ENCODE data around the gene CFAP298. TPM values are rescaled to one million over a fixed set of nuclear protein-coding genes. Genes with fewer than 3 reads are reported as not detected.
"Not testable (repeated sequence)": the region's sequence is repeated elsewhere in the genome, so short reads cannot be mapped to it uniquely, and the experiment has no call there.

Gene CFAP298, protein sequence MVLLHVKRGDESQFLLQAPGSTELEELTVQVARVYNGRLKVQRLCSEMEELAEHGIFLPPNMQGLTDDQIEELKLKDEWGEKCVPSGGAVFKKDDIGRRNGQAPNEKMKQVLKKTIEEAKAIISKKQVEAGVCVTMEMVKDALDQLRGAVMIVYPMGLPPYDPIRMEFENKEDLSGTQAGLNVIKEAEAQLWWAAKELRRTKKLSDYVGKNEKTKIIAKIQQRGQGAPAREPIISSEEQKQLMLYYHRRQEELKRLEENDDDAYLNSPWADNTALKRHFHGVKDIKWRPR
- 3.3 TPM for total RNA-seq

- Histone ChIP-seq H3K27me3 (ENCODE audit: insufficient read depth, low read length) (no peaks in the 10 kb centered on the region), H3K4me3 (ENCODE audit: low read length) (peak within 1 kb of the TSS; percentile 76), H3K9me3 (ENCODE audit: low read depth, low read length) (no peaks in the 10 kb centered on the region), H3K4me1 (ENCODE audit: insufficient read depth, low read length) (peaks cover 21% of the 10 kb centered on the region)
Measured at GRCh38 chr21:32612075-32612998, at the start of gene CFAP298. CFAP298 (minus strand) TSS chr21:32612377; CDS start chr21:32612243, 134 bp downstream.

DNA sequence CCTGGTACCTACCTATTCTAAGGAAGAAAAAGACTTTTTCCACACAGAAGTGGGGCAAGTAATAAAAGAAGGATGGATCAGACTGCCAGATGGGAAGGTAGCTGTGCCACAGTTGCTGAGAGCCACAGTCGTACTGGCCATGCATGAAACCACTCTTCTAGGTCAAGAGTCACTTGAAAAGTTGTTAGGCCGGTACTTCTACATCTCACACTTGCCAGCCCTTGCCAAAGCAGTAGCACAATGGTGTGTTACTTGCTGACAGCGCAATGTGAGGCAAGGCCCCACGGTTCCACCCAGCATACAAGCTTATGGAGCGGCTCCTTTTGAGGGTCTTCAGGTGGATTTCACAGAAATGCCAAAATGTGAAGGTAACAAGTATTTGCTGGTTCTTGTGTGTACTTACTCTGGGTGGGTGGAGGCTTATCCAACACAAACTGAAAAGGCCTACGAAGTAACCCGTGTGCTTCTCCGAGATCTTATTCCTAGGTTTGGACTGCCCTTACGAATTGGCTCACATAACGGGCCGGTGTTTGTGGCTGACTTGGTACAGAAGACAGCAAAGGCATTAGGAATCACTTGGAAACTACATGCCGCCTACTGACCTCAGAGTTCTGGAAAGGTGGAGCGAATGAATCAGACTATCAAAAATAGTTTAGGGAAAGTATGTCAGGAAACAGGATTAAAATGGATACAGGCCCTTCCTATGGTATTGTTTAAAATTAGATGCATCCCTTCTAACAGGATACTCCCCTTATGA, 49.0 kb upstream of the CFAP298 start:
- not testable (repeated sequence) for H3K27me3 ChIP-seq (ENCODE audit: insufficient read depth, low read length); H3K4me3 ChIP-seq (ENCODE audit: low read length); H3K4me1 ChIP-seq (ENCODE audit: insufficient read depth, low read length)
- H3K9me3 ChIP-seq (ENCODE audit: low read depth, low read length), result peaks cover 28% of the 10 kb centered on the region

- Histone ChIP-seq H3K27me3 (ENCODE audit: insufficient read depth, low read length) (no peaks in the 10 kb centered on the region), H3K4me3 (ENCODE audit: low read length) (no peak overlapping the region), H3K4me1 (ENCODE audit: insufficient read depth, low read length) (no peaks in the 10 kb centered on the region), H3K9me3 (ENCODE audit: low read depth, low read length) (peaks cover 1% of the 10 kb centered on the region)
Measured at GRCh38 chr21:32658524-32658923, 46.3 kb upstream of the CFAP298 start.

DNA sequence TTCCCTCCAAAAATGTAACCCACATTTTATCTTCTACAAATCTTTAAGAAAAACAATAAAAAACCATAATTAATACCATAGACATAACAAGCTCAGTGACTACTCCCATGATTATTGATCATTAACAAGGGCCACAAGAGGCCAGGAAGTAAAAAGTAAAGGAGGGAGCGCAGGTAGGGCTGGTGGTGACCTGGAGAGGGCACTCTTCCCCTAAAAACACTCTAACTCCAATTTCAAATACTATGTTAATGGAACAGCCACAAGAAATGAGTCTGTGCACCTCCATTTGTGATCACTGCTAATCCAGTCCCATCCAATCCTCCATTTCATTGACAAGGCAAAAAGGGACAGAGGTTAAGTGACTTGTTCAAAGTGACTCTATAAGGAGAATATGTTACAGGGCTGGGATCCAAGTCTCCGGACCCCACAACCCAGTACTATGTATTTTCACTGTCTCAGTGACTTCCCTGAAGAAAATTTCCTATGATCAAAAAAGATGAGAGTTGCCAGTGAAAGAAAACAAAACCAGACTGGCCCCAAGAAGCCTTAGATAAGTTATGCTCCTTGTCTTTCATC, 41.2 kb upstream of the CFAP298 start:
- Histone ChIP-seq H3K27me3 (ENCODE audit: insufficient read depth, low read length) (no peaks in the 10 kb centered on the region), H3K4me3 (ENCODE audit: low read length) (no peak overlapping the region), H3K9me3 (ENCODE audit: low read depth, low read length) (no peaks in the 10 kb centered on the region), H3K4me1 (ENCODE audit: insufficient read depth, low read length) (no peaks in the 10 kb centered on the region)

- Histone ChIP-seq H3K4me1 (ENCODE audit: insufficient read depth, low read length) (no peaks in the 10 kb centered on the region), H3K9me3 (ENCODE audit: low read depth, low read length) (no peaks in the 10 kb centered on the region), H3K4me3 (ENCODE audit: low read length) (no peak overlapping the region), H3K27me3 (ENCODE audit: insufficient read depth, low read length) (no peaks in the 10 kb centered on the region)
Measured at GRCh38 chr21:32648165-32648564, 36.0 kb upstream of the CFAP298 start.

GRCh38 chr21:32645261-32646182, 33.3 kb upstream of the CFAP298 start:
- no peak overlapping the region for H3K4me3 ChIP-seq (ENCODE audit: low read length)
- no peaks in the 10 kb centered on the region for H3K27me3 ChIP-seq (ENCODE audit: insufficient read depth, low read length)
- no peaks in the 10 kb centered on the region for H3K4me1 ChIP-seq (ENCODE audit: insufficient read depth, low read length)
- no peaks in the 10 kb centered on the region for H3K9me3 ChIP-seq (ENCODE audit: low read depth, low read length)

DNA sequence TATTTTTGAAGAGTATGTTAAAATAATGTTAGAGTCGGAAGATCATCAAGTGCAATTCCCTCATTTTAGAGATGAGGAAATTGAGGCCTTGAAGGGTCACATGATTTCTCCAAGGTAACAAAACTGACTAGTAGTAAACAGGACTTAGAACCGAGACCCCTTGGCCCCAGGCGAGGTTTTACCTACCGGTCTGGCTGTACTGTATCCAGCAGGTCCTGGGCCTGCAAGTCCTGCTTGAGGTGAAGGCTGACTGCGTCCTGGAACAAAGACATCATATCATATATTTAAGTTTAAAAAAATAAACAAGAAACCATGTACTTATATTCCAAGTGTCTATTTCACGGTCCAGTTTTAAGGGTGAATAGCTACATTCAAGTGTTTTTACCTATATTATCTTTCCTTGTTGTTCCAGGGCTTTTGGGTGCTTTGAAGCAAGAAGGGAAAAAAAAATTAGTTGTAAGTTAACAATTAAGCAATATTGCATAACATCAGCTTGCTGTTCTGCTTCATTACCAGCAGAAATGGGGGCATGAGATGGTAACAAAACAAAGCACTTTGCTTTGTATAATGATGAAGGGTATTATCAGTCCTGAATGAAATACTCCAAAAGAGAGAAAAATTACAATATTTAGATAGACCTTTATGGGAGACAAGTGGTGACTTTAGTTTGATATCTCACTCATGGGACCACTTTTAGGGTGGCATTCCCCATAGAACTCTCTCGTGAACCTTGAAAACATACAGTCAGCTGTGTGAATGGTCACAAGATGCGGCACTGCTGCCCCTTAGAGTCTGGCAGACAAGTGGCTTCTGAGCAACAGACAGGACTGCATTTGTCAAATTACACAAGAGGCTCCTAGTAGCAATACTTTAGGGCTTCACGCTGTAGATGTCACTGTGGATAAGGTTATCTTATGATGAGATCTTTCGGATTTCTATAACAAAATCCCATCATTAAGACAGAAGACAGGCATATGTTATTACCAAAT, 29.8 kb upstream of the CFAP298 start:
- no peaks in the 10 kb centered on the region for H3K9me3 ChIP-seq (ENCODE audit: low read depth, low read length)
- H3K4me3 ChIP-seq (ENCODE audit: low read length), result no peak overlapping the region
- H3K4me1 ChIP-seq (ENCODE audit: insufficient read depth, low read length), result no peaks in the 10 kb centered on the region
- H3K27me3 ChIP-seq (ENCODE audit: insufficient read depth, low read length), result no peaks in the 10 kb centered on the region

DNA sequence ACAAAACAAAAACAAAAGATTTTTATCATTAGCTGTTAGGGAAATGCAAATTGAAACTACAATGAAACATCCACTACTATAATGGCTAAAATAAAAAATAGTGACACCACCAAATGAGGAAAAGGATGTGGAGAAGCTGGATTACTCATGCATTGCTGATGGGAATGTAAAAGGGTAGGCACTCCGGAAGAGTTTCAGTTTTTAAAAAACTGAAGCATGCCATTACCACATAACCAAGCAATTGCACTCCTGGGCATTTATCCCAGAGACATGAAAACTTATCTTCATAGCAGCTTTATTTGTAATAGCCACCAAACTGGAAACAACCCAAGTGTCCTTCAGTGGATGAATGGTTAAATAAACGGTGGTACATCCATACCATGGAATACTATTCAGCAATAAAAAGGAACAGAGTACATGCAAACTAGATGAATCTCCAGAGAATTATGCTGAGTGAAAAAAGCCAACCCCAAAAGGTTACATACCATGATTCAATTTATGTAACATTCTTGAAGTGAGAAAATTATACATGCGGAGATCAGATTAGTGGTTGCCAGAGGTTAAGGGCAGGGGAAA, 14.5 kb upstream of the CFAP298 start:
- Histone ChIP-seq H3K27me3 (ENCODE audit: insufficient read depth, low read length) (no peaks in the 10 kb centered on the region), H3K9me3 (ENCODE audit: low read depth, low read length) (no peaks in the 10 kb centered on the region), H3K4me3 (ENCODE audit: low read length) (no peak overlapping the region), H3K4me1 (ENCODE audit: insufficient read depth, low read length) (no peaks in the 10 kb centered on the region)

DNA sequence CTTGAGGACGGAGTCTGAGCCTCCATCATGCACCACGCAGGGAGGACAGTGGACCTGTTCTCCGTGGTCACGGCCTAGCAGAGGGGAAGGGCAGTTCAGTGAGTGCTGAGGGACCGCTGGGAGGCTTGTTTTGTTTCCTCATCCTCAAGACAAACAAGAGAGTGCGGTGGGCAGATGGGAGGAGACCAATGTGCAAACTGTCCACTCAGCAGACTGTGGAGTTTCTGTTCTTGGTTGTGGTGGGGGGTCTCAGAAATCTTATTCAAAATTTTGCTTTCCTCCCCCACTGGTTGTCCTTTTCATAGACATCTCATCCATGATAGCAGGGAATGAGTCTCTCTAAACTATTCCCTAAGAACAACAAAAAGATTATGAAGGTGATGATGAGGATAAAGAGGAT, 6.0 kb upstream of the CFAP298 start:
- not testable (repeated sequence) for H3K4me3 ChIP-seq (ENCODE audit: low read length); H3K4me1 ChIP-seq (ENCODE audit: insufficient read depth, low read length); H3K9me3 ChIP-seq (ENCODE audit: low read depth, low read length); H3K27me3 ChIP-seq (ENCODE audit: insufficient read depth, low read length)

GRCh38 chr21:32613436-32614043, 1.4 kb upstream of the CFAP298 start:
- Histone ChIP-seq H3K4me1 (ENCODE audit: insufficient read depth, low read length) (peaks cover 21% of the 10 kb centered on the region), H3K9me3 (ENCODE audit: low read depth, low read length) (no peaks in the 10 kb centered on the region), H3K27me3 (ENCODE audit: insufficient read depth, low read length) (no peaks in the 10 kb centered on the region), H3K4me3 (ENCODE audit: low read length) (peak overlapping the region; percentile 76)

DNA sequence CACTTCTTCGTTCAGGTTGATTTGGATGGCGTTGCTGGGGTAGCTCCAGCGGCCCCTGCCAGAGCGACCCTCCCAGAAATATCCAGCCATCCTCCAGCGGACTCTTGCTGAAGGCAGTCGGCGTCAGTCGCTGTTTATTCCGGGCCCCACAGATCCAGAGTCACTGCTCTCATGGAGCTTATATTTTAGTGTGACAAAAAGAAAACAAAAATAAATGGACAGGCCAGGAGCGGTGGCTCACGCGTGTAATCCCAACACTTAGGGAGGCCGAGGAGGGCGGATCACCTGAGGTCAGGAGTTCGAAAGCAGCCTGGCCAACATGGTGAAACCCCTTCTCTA, 791 bp upstream of the CFAP298 start:
- no peaks in the 10 kb centered on the region for H3K9me3 ChIP-seq (ENCODE audit: low read depth, low read length)
- no peaks in the 10 kb centered on the region for H3K27me3 ChIP-seq (ENCODE audit: insufficient read depth, low read length)
- peaks cover 21% of the 10 kb centered on the region for H3K4me1 ChIP-seq (ENCODE audit: insufficient read depth, low read length)
- H3K4me3 ChIP-seq (ENCODE audit: low read length), result peak overlapping the region; percentile 76

DNA sequence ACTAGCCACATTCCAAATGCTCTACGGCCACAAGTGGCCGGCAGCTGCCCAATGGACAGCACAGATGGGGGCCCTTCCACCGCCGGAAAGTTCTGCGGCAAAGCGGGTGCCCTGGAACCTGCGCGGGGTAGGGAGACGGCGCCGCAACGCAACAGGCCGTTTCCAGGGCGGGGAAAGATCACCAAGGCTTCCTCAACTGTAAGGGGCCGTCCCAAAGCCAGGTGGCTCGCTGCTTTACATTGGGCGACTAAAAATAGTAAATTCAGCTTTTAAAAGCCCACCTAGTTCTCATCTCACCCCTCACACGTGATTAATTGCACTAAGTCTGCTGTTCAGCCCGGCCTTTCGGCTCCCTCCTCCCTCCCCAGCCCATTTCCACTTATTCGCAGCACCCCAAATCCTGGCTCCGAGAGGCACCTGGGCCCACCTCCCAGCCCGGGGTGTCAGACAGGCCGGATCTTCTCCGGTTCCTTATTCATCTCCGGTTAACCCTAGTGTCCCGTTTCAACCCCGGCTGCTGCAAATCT, 643 bp downstream of the CFAP298 start:
- Histone ChIP-seq H3K27me3 (ENCODE audit: insufficient read depth, low read length) (no peaks in the 10 kb centered on the region), H3K9me3 (ENCODE audit: low read depth, low read length) (no peaks in the 10 kb centered on the region), H3K4me3 (ENCODE audit: low read length) (peak overlapping the region; percentile 76), H3K4me1 (ENCODE audit: insufficient read depth, low read length) (peaks cover 21% of the 10 kb centered on the region)

Data from mononuclear cell (primary cell).